K562 (cell line): ENCODE data around the gene TAF4. TPM values are rescaled to one million over a fixed set of nuclear protein-coding genes. Genes with fewer than 3 reads are reported as not detected.

ENCODE experiments used
- BDP1 ChIP-seq: IDR thresholded peaks from 3 replicates; pipeline ENCODE4 v1.6.1; 2011; ENCODE audit not compliant: insufficient read length, insufficient read depth
- DPF2 ChIP-seq: fragments of 450-650 bp; IDR thresholded peaks from 2 replicates; pipeline ENCODE4 v1.6.1; 2016
- EWSR1 ChIP-seq: fragments of 450-650 bp; IDR thresholded peaks from 2 replicates; pipeline ENCODE4 v1.6.1; 2018; ENCODE audit warnings: borderline replicate concordance, mild to moderate bottlenecking, low read depth, moderate library complexity; ENCODE audit not compliant: partially characterized antibody
- HDAC1 ChIP-seq, 2 experiments: fragments of 450-650 bp; IDR thresholded peaks; 2 replicates each; pipeline ENCODE4 v1.6.1; 2016 to 2017; ENCODE audit warnings: inconsistent platforms in 1 of 2, mild to moderate bottlenecking in 1 of 2, moderate library complexity in 1 of 2
- KDM1A ChIP-seq, 2 experiments: fragments of 450-650 bp; IDR thresholded peaks; 2 replicates each; pipeline ENCODE4 v1.6.1; 2016; ENCODE audit warnings: mild to moderate bottlenecking in 2 of 2
- KLF6 ChIP-seq: fragments of 250-450 bp; sonication (Bioruptor Pico); IDR thresholded peaks from 2 replicates; pipeline ENCODE4 v1.4.0; 2020; ENCODE audit warnings: mild to moderate bottlenecking, moderate library complexity, borderline replicate concordance
- MBD2 ChIP-seq: sonication (generic); IDR thresholded peaks from 2 replicates; pipeline ENCODE4 v1.6.1; 2016; ENCODE audit warnings: low read depth, borderline replicate concordance
- MEF2A ChIP-seq: IDR thresholded peaks from 2 replicates; pipeline ENCODE4 v1.6.1; 2011; ENCODE audit warnings: low read depth, mild to moderate bottlenecking, low read length, moderate library complexity; ENCODE audit not compliant: control insufficient read depth
- NR2C1 ChIP-seq, 2 experiments: fragments of 450-650 bp; IDR thresholded peaks; 2 replicates each; pipeline ENCODE4 v1.6.1; 2017; ENCODE audit warnings: mild to moderate bottlenecking in 2 of 2, antibody characterized with exemption in 1 of 2, inconsistent platforms in 1 of 2, missing compliant biosample characterization in 1 of 2, missing genetic modification characterization in 1 of 2
- PHF21A ChIP-seq: fragments of 450-650 bp; IDR thresholded peaks from 2 replicates; pipeline ENCODE4 v1.6.1; 2017; ENCODE audit warnings: low read depth, borderline replicate concordance
- PREB ChIP-seq: sonication (generic); formaldehyde crosslinking; IDR thresholded peaks from 2 replicates; pipeline ENCODE4 v1.8.1; 2023; ENCODE audit warnings: mild to moderate bottlenecking, missing genetic modification reagents
- TBL1XR1 ChIP-seq, 2 experiments: IDR thresholded peaks; 2 replicates each; pipeline ENCODE4 v1.6.1; 2012; ENCODE audit warnings: improper control_type of control experiment in 2 of 2, low read length in 2 of 2, mild to moderate bottlenecking in 1 of 2
- TSHZ1 ChIP-seq: fragments of 250-450 bp; sonication (Bioruptor Pico); IDR thresholded peaks from 2 replicates; pipeline ENCODE4 v1.4.0; 2020; ENCODE audit warnings: mild to moderate bottlenecking, moderate library complexity
- U2AF2 ChIP-seq: fragments of 200-400 bp; formaldehyde crosslinking; optimal IDR thresholded peaks from 2 replicates; pipeline ENCODE3; 2017; ENCODE audit warnings: low read depth, mild to moderate bottlenecking, low read length
- ZBTB1 ChIP-seq: sonication (generic); formaldehyde crosslinking; IDR thresholded peaks from 2 replicates; pipeline ENCODE4 v1.8.1; 2023; ENCODE audit warnings: missing genetic modification reagents, low read depth, mild to moderate bottlenecking, borderline replicate concordance
- ZFP30 ChIP-seq: fragments of 250-450 bp; sonication (Bioruptor Pico); IDR thresholded peaks from 2 replicates; pipeline ENCODE4 v1.8.0; 2022; ENCODE audit warnings: moderate library complexity, mild to moderate bottlenecking, inconsistent platforms, borderline replicate concordance
- ZFP36 ChIP-seq: fragments of 150-350 bp; IDR thresholded peaks from 2 replicates; pipeline ENCODE4 v1.6.1; 2018; ENCODE audit warnings: low read length, low read depth; ENCODE audit not compliant: partially characterized antibody
- ZKSCAN1 ChIP-seq: fragments of 150-350 bp; IDR thresholded peaks from 2 replicates; pipeline ENCODE4 v1.6.1; 2016; ENCODE audit warnings: low read depth, low read length
- ZNF253 ChIP-seq: fragments of 250-450 bp; sonication (Bioruptor Pico); conservative IDR thresholded peaks from 2 replicates; pipeline ENCODE4 v1.6.1; 2021; ENCODE audit warnings: mild to moderate bottlenecking
- ZNF311 ChIP-seq: fragments of 250-450 bp; sonication (Bioruptor Pico); IDR thresholded peaks from 2 replicates; pipeline ENCODE4 v1.4.0; 2020; ENCODE audit warnings: mild to moderate bottlenecking, moderate library complexity
- ZNF449 ChIP-seq: fragments of 250-450 bp; sonication (Bioruptor Pico); IDR thresholded peaks from 2 replicates; pipeline ENCODE4 v1.8.0; 2022; ENCODE audit warnings: moderate library complexity, mild to moderate bottlenecking, inconsistent platforms
- ZNF57 ChIP-seq: fragments of 450-650 bp; formaldehyde crosslinking; IDR thresholded peaks from 2 replicates; pipeline ENCODE4 v1.4.0; 2020; ENCODE audit warnings: mild to moderate bottlenecking, moderate library complexity
- ZNF75A ChIP-seq: fragments of 450-650 bp; formaldehyde crosslinking; IDR thresholded peaks from 2 replicates; pipeline ENCODE4 v1.4.0; 2020; ENCODE audit warnings: mild to moderate bottlenecking
- polyA plus RNA-seq, 8 experiments: library from polyadenylated mRNA; depleted of rRNA in 4 of 8; stranded (reverse) in 5 of 8; unstranded in 3 of 8; fragments of >200 nt; fragmentation: Nextera tagmentation in 2 of 8; fragmentation: Illumina TruSeq in 1 of 8; extraction: Ambion mirVana in 2 of 8; extraction: Trizol in 1 of 8; gene quantifications; 2 replicates each; pipeline versions ENCODE4 v1.2.1 to v1.2.3, GENCODE V29; 2011 to 2014; ENCODE audit warnings: inconsistent platforms in 1 of 8, missing spikeins in 1 of 8
- total RNA-seq, 7 experiments: library from RNA; depleted of rRNA in 6 of 7; stranded (reverse); fragments of >200 nt in 6 of 7; fragmentation: Illumina TruSeq in 2 of 7; extraction: Trizol in 2 of 7; gene quantifications; 2 replicates each; pipeline versions ENCODE4 v1.2.1 to v1.2.3, GENCODE V29; 2011 to 2021; ENCODE audit warnings: low replicate concordance in 1 of 7

Gene TAF4
- total and polyA plus RNA-seq, 9 of the 15 experiments (the other 6 are each of a cell fraction or from before 2014, with no cell fraction given) = 0.44 to 28.3 (median 5.6) TPM

- TF ChIP-seq HDAC1 (IDR thresholded peaks at IDR 0.05) (no peak), ZKSCAN1 (no peak), PREB (CRISPR knock-in tag) (no peak), MEF2A (0 out of 2 replicates have a peak, but pooled peaks have one; percentile 17), ZNF75A (CRISPR knock-in tag) (no peak), EWSR1 (no peak), ZNF311 (CRISPR knock-in tag) (no peak), ZNF449 (CRISPR knock-in tag) (no peak), KDM1A (IDR thresholded peaks at IDR 0.05) (peak in 1 of 2 experiments; percentile 43; a peak in 1 of 4 replicates), TSHZ1 (CRISPR knock-in tag) (no peak), ZNF57 (CRISPR knock-in tag) (no peak), DPF2 (peak; percentile 79), MBD2 (no peak), ZFP36 (no peak), ZFP30 (CRISPR knock-in tag) (no peak), BDP1 (no peak), ZNF253 (CRISPR knock-in tag) (no peak), NR2C1 (IDR thresholded peaks at IDR 0.05) (0 out of 2 replicates have a peak, but pooled peaks have one; percentile 21), NR2C1 (tag; IDR thresholded peaks at IDR 0.05) (no peak), KLF6 (no peak), PHF21A (no peak), ZBTB1 (CRISPR knock-in tag) (no peak), U2AF2 (no peak), TBL1XR1 (IDR thresholded peaks at IDR 0.05; ENCODE audit: low read length in 2 of 2) (no peak)
Observed at GRCh38 chr20:62088258-62089127, 22.8 kb upstream of the TAF4 start (continued).
